Body of pancreas (tissue), 4 donors: ENCODE data around the gene DMRT3. TPM values are rescaled to one million over a fixed set of nuclear protein-coding genes. Genes with fewer than 3 reads are reported as not detected.

Source experiments
- ATAC-seq: fragments of 150-250 bp; one replicate; pipeline ENCODE4 v1.9.1; 2016
- DNase-seq, 4 donors: peaks; one replicate each; pipeline ENCODE4 v3.0.0-alpha.2; 2019
- H3K27ac ChIP-seq, 4 donors: fragments of 200-600 bp; sonication (generic); 1 replicate in 3 of 4; 2 replicates in 1 of 4; pipeline versions ENCODE4 v1.5.1 to v1.6.1; 2016 to 2019; ENCODE audit warnings: mild to moderate bottlenecking in 1 of 4, mixed read lengths in 1 of 4, moderate library complexity in 1 of 4
- H3K27me3 ChIP-seq, 2 donors: fragments of 200-600 bp; sonication (generic); one replicate each; pipeline ENCODE4 v1.6.0; 2016; ENCODE audit warnings: mild to moderate bottlenecking in 1 of 2
- H3K36me3 ChIP-seq, 2 donors: fragments of 200-600 bp; sonication (generic); replicated peaks in 1 of 2; 2 replicates each; pipeline ENCODE4 v1.5.1; 2016; ENCODE audit warnings: low read depth in 2 of 2; ENCODE audit not compliant: insufficient read depth in 1 of 2
- H3K4me1 ChIP-seq: fragments of 200-600 bp; sonication (generic); one replicate; pipeline ENCODE4 v1.6.0; 2016
- H3K4me3 ChIP-seq, 2 donors: fragments of 200-600 bp; sonication (generic); 1 replicate in 1 of 2; 2 replicates in 1 of 2; pipeline ENCODE4 v1.5.1; 2016 to 2019
- H3K9me3 ChIP-seq, 3 donors: fragments of 200-600 bp; sonication (generic); 1 replicate in 2 of 3; 2 replicates in 1 of 3; pipeline ENCODE4 v1.5.1; 2016
- CTCF ChIP-seq, 7 experiments: fragments of 450-650 bp in 4 of 7; fragments of 200-600 bp in 3 of 7; sonication (generic) in 3 of 7; IDR thresholded peaks; one replicate each; pipeline ENCODE4 v1.5.1; 2016 to 2019; ENCODE audit warnings: antibody characterized with exemption in 7 of 7
- POLR2A ChIP-seq, 3 donors: fragments of 450-650 bp; IDR thresholded peaks; one replicate each; pipeline ENCODE4 v1.6.1; 2016; ENCODE audit warnings: antibody characterized with exemption in 3 of 3, mild to moderate bottlenecking in 2 of 3
- WGBS, 2 donors: methylation state at CpG; one replicate each; pipeline ENCODE4 v1.1.5; 2017; 5-methylcytosine and 5-hydroxymethylcytosine counted together
- intact Hi-C: fragments of 100-400 bp; cut with DNase I; formaldehyde crosslinking; loops from one replicate; pipeline ENCODE4 v1.15.1; 2023
- total RNA-seq, 2 donors: library from RNA; depleted of rRNA; stranded (reverse); fragments of >200 nt; gene quantifications; one replicate each; pipeline ENCODE4 v1.1.0, GENCODE V29; 2016

The DMRT3 gene
- total RNA-seq, 2 donors from 2014 or later, result not detected

DNA sequence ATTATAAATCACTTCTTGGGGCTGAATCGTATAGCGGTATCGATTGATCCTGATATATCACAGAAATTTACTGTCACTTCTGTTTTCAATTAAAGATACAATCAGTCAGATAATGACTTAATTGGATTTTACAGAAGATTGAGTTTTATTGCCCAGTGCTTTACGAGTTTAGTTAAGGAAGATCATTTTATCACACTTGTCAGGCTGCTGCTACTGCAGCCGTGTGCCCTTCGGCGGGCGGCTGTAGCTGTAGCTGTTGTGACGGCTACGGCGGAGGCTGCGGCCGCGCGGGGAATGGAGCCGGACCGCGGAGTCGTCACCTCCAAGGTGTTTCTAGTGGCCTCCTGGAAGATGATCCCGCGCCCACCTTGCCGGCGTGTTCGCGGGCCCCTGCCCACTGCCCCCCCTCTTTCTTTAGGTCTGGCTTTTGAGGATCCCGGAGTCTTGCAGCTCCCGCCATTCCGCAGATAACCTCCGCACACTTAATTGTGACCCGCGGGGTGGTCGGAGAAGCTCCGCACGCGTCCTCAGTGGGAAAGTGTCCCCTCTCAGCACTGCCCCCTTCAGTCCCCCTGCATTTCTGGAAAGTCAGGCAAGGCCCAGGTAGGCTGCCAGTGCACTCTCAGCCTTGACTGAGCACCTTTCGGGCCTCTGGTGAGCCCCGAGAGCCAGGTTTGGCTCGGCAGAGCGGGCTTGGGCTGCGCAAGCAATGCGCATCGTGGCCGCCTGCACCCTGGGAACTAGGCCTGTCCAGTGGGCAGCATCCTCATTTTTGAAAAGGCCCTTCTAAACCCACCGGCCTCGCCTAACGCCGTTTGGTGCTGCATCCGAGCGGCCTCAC is 6.9 kb upstream of the DMRT3 start:
- 7 to 12% methylated on average over 19 to 49 of the region's 49 CpGs for WGBS, 2 donors
- Histone ChIP-seq H3K9me3 (no peaks in the 10 kb centered on the region), H3K4me3 (no peak overlapping the region), H3K36me3 (no peaks in the 10 kb centered on the region), H3K27me3 (peaks cover 0 to 37% of the 10 kb centered on the region in 2 donors), H3K4me1 (peaks cover 28% of the 10 kb centered on the region), H3K27ac (no peak overlapping the region)
- ATAC-seq (no peak), DNase-seq (no peak)
- no peak for TF ChIP-seq POLR2A (IDR thresholded peaks at IDR 0.05)
- no peak for TF ChIP-seq CTCF (IDR thresholded peaks at IDR 0.05)
- intact Hi-C loops, result no loop called here

DNA sequence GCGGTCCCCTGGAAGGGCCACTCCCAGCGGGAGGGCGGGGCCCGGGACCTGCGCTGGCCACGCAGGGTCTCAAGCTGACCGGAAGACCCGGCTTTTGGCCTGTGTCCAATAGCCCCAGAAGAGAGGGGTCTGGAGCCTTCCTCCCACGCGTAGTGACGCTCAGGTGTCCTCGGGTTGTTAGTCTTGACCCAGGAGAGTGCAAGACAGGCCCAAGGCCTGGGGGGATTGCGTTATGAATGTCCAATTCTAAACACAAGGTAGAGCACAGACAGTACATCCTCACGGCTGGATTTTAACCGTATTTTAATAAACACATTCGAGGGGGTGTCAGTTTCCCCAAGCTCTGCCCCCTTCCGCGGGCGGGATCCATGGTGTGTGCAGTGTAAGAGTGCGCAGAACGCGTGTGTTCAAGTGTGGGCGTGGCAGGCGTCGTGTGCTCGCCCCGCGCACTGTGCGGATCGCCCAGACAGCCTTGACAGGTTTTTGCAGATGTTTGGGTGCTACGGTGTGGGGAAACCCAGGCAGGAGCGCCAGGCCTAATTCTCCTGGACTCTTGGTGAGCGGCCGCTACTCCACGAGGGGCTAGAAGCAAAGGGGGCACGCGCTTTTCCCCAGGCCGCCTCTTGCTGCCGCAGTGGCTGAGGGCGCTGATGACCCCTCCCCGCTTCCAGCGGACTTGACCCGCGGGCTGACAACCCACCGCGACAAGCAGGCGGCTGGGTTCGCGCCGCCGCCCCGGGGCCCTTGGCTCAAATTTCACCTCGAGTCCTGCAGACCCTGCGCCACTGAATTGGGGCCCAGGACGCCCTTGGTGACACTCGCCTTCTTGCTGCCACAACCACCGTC is 6.1 kb upstream of the DMRT3 start:
- Histone ChIP-seq H3K4me3 (no peak overlapping the region), H3K4me1 (peaks cover 28% of the 10 kb centered on the region), H3K9me3 (no peaks in the 10 kb centered on the region), H3K27me3 (peaks cover 0 to 41% of the 10 kb centered on the region in 2 donors), H3K27ac (no peak overlapping the region), H3K36me3 (no peaks in the 10 kb centered on the region)
- intact Hi-C loops, result no loop called here
- WGBS, 2 donors, result 5 to 11% methylated on average over 14 to 57 of the region's 57 CpGs
- no peak for DNase-seq
- TF ChIP-seq POLR2A (IDR thresholded peaks at IDR 0.05) (no peak), CTCF (IDR thresholded peaks at IDR 0.05) (no peak)
- no peak for ATAC-seq

DNA sequence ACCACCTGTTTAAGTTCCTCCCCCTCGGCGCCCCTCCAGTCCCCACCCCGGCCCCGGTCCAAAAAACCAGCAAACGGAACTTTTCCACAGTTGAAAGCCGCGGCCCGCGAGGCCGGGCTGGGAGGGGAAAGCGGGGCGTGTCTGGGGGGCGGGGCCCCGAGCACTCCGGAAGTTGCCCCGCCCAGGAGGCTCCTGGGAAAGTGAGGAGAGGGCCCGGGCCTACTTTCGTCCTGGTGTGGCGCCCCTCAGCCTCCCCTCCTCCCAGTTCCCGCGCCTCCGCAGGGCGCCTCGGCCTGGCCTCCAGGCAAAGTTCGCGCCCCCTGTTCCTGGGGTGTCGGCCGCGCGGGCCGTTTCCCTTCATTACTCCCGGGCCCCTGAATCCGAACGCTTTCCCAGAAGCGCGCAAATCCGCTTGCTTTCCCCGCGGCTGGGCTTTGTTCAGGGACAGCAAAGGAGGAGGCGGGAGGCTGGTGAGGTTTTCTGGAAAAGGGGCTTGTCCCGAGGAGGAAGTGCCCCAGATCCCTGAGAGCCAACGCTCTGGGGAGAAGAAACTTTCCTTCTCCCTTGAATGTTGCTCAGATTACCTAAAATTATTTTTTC is 4.5 kb upstream of the DMRT3 start:
- WGBS, 2 donors, result 2 to 5% methylated on average over 27 to 42 of the region's 42 CpGs
- TF ChIP-seq CTCF (IDR thresholded peaks at IDR 0.05) (no peak), POLR2A (IDR thresholded peaks at IDR 0.05) (no peak)
- peaks cover 0 to 51% of the 10 kb centered on the region in 2 donors for H3K27me3 ChIP-seq
- no peaks in the 10 kb centered on the region for H3K36me3 ChIP-seq
- peaks cover 38% of the 10 kb centered on the region for H3K4me1 ChIP-seq
- ATAC-seq (peak; percentile 74), DNase-seq (peak; percentile 32 to 67 (median 47))
- H3K9me3 ChIP-seq, result no peaks in the 10 kb centered on the region
- intact Hi-C loops, result no loop called here
- peak overlapping the region in 1 of 2 donors; percentile 30 for H3K4me3 ChIP-seq
- H3K27ac ChIP-seq, result no peak overlapping the region

DNA sequence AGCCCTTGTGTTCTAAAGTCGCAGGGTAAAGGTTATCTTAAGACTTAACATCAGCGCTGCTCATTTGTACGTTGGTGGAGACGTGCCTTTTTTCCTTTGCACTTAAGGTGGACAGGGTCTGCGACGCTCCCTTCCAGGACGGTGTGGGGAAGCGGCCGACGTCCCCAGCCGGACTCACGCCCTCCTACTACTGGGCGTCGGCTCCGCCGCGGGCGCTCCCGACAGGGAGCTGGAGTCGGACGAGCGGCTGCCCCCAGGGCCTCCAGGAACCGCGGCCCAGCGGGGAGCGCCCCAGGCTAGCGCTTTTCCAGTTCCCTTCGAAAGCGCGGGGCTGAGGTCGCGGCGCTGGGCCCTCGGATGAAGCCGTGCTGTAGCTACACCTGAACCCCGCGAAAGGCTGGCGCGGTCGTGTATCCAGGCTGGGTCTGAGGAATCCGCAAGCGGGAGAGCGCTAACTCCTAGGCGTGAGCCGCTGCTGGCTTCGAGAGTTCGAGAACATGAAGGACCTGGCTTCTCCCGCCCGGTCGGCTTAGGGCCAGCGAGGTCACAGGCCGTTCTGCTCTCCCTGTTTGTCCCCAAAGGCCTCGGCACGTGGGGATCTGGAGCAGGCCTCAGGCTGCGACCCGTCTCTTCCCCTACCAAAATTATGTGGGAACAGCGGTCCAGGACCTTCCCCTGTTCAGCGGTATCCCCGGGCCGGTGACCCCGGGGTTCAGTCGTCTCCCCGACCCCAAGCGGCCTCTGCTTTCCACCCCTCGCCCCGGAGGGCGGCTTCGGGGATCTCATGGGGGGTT is 3.8 kb upstream of the DMRT3 start:
- WGBS, 2 donors, result 7 to 8% methylated on average over 6 to 68 of the region's 68 CpGs
- H3K9me3 ChIP-seq, result no peaks in the 10 kb centered on the region
- DNase-seq, result no peak
- H3K4me3 ChIP-seq, result peak overlapping the region in 1 of 2 donors; percentile 30
- no peaks in the 10 kb centered on the region for H3K36me3 ChIP-seq
- intact Hi-C loops, result no loop called here
- TF ChIP-seq POLR2A (IDR thresholded peaks at IDR 0.05) (no peak), CTCF (IDR thresholded peaks at IDR 0.05) (no peak)
- peaks cover 0 to 51% of the 10 kb centered on the region in 2 donors for H3K27me3 ChIP-seq
- H3K27ac ChIP-seq, result no peak overlapping the region
- ATAC-seq, result no peak
- peaks cover 39% of the 10 kb centered on the region for H3K4me1 ChIP-seq
